ENCODE data around the gene ZCCHC12. TPM values are rescaled to one million over a fixed set of nuclear protein-coding genes. Genes with fewer than 3 reads are reported as not detected.
A peak's percentile ranks its signal among the peaks of the same experiment; 100 is the strongest.

The ZCCHC12 gene
- total and polyA plus RNA-seq, 9 of the 15 experiments (the other 6 are each of a cell fraction or from before 2014, with no cell fraction given) = 0.07 to 0.15 TPM; not detected in 7

- no peak for TF ChIP-seq PPARD (CRISPR knock-in tag; IDR thresholded peaks at IDR 0.05)
- TF ChIP-seq ZNF277 (CRISPR knock-in tag; IDR thresholded peaks at IDR 0.05; ENCODE audit: borderline replicate concordance) = no peak
- no peak for TF ChIP-seq CSDE1 (IDR thresholded peaks at IDR 0.05)
- no peak for TF ChIP-seq PCBP1 (IDR thresholded peaks at IDR 0.05; ENCODE audit: low read depth, low read length, poor library complexity, severe bottlenecking)
- no peak for TF ChIP-seq ZMIZ1 (IDR thresholded peaks at IDR 0.05; ENCODE audit: low read depth in 2 of 2, low read length in 2 of 2)
- no peak for TF ChIP-seq ADNP (tag; IDR thresholded peaks at IDR 0.05)
- TF ChIP-seq MXI1 (IDR thresholded peaks at IDR 0.05; ENCODE audit: low read depth, low read length) = no peak
- TF ChIP-seq BRF1 (IDR thresholded peaks at IDR 0.05; ENCODE audit: borderline replicate concordance, extremely low read depth, insufficient read length) = no peak
- TF ChIP-seq, protein P1, sequence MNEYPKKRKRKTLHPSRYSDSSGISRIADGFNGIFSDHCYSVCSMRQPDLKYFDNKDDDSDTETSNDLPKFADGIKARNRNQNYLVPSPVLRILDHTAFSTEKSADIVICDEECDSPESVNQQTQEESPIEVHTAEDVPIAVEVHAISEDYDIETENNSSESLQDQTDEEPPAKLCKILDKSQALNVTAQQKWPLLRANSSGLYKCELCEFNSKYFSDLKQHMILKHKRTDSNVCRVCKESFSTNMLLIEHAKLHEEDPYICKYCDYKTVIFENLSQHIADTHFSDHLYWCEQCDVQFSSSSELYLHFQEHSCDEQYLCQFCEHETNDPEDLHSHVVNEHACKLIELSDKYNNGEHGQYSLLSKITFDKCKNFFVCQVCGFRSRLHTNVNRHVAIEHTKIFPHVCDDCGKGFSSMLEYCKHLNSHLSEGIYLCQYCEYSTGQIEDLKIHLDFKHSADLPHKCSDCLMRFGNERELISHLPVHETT (CRISPR knock-in tag; conservative IDR thresholded peaks at IDR 0.05 in 1 of 2, IDR thresholded peaks at IDR 0.05 in 1 of 2) = no peak
- no peak for TF ChIP-seq TCF3 (CRISPR knock-in tag; IDR thresholded peaks at IDR 0.05)
- no peak for TF ChIP-seq KLF16 (IDR thresholded peaks at IDR 0.05)
- no peak for TF ChIP-seq ZNF644 (tag; IDR thresholded peaks at IDR 0.05; ENCODE audit: low read depth)
- TF ChIP-seq ZNF217 (CRISPR knock-in tag; IDR thresholded peaks at IDR 0.05) = no peak
- peak; percentile 48 for TF ChIP-seq CTCFL (IDR thresholded peaks at IDR 0.05; ENCODE audit: borderline replicate concordance, insufficient read depth, low read depth, low read length, poor library complexity, severe bottlenecking)
- peak; percentile 17 to 39 for TF ChIP-seq E2F6 (IDR thresholded peaks at IDR 0.05; ENCODE audit: borderline replicate concordance in 1 of 2, extremely low read depth in 1 of 2, insufficient read depth in 1 of 2, insufficient read length in 1 of 2, low read depth in 1 of 2, low read length in 1 of 2, poor library complexity in 1 of 2, severe bottlenecking in 1 of 2)
- no peak for TF ChIP-seq ZNF445 (CRISPR knock-in tag; IDR thresholded peaks at IDR 0.05; ENCODE audit: low read depth)
Measured at GRCh38 chrX:118839334-118839958, 15.8 kb downstream of the ZCCHC12 start (continued).
